Keratinocyte (primary cell): ENCODE measurements around the gene JAK3.

Experiments used
- EZH2 ChIP-seq: IDR thresholded peaks from one replicate; pipeline ENCODE4 v1.6.1; 2012; ENCODE audit warnings: inconsistent platforms, mild to moderate bottlenecking, low read length, moderate library complexity
- TF ChIP-seq, protein P1 (sequence below), 3 experiments: IDR thresholded peaks in 1 of 3; conservative IDR thresholded peaks in 1 of 3; optimal IDR thresholded peaks in 1 of 3; 2 replicates in 2 of 3; 3 replicates in 1 of 3; pipeline versions ENCODE3 to v1.5.1; 2011; ENCODE audit warnings: low read length in 3 of 3, mild to moderate bottlenecking in 3 of 3, moderate library complexity in 2 of 3, control low read depth in 1 of 3, inconsistent platforms in 1 of 3; ENCODE audit not compliant: insufficient read depth in 2 of 3; ENCODE audit errors: extremely low read depth in 1 of 3

GRCh38 chr19:17835182-17836006 lies 12.4 kb downstream of the JAK3 start:
- TF ChIP-seq, protein P1, sequence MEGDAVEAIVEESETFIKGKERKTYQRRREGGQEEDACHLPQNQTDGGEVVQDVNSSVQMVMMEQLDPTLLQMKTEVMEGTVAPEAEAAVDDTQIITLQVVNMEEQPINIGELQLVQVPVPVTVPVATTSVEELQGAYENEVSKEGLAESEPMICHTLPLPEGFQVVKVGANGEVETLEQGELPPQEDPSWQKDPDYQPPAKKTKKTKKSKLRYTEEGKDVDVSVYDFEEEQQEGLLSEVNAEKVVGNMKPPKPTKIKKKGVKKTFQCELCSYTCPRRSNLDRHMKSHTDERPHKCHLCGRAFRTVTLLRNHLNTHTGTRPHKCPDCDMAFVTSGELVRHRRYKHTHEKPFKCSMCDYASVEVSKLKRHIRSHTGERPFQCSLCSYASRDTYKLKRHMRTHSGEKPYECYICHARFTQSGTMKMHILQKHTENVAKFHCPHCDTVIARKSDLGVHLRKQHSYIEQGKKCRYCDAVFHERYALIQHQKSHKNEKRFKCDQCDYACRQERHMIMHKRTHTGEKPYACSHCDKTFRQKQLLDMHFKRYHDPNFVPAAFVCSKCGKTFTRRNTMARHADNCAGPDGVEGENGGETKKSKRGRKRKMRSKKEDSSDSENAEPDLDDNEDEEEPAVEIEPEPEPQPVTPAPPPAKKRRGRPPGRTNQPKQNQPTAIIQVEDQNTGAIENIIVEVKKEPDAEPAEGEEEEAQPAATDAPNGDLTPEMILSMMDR (optimal IDR thresholded peaks at IDR 0.05 in 1 of 3, IDR thresholded peaks at IDR 0.05 in 1 of 3, conservative IDR thresholded peaks at IDR 0.05 in 1 of 3; ENCODE audit: extremely low read depth in 1 of 3, insufficient read depth in 2 of 3, low read length in 3 of 3) = no peak
- TF ChIP-seq EZH2 = no peak
